ENCODE measurements around the gene MSH5.

MSH5 gene

DNA sequence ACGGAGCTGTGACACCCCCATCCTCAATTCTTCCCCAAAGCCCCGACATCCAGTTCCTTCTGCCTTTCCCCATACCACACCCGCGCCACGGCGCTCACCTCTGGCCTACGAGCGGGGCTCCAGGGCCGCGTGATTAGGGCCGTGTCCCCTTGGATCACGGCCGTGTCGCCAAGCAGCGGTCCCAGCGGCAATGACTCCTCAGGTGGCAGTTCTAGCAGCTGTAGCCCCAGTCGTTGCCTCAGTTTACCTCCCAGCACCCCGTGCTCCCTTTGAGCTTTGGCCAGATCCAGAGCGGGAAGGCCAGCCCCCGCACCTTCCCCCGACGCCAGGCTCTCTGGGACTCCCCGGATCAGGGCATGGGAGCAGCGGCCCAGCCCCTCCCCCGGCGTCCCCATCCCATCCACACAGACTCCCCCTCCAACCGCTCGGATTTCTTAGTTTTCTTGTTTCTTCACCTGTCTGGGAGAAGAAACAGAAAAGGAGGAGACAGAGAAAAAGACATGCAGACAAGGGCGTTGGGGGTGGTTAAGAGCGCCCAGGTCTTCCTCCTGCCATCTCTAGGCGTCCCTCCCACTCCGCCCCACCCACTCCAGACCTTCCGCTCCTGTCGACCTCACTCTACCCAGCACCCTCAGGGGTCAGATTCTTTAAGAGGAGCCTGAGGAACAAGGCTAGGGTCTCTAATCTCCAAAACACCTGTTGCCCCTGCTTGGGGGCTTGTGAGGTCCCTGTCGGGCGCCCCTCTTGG lies 10.9 kb upstream of the MSH5 start, which contains the start of gene DDAH2:
Gene DDAH2 (minus strand): TSS at position 533 of the 748 bp plus-strand sequence. CDS start 138 bp downstream, at position 395.
- peak in 1 of 2 donors; percentile 74 for DNase-seq
- intact Hi-C loops (cut with DNase I; ENCODE audit: low total_unique reads), result loop anchor here (10.0 kb wide), 1 partner anchor 106 kb away; no protein-coding TSS in a partner anchor

DNA sequence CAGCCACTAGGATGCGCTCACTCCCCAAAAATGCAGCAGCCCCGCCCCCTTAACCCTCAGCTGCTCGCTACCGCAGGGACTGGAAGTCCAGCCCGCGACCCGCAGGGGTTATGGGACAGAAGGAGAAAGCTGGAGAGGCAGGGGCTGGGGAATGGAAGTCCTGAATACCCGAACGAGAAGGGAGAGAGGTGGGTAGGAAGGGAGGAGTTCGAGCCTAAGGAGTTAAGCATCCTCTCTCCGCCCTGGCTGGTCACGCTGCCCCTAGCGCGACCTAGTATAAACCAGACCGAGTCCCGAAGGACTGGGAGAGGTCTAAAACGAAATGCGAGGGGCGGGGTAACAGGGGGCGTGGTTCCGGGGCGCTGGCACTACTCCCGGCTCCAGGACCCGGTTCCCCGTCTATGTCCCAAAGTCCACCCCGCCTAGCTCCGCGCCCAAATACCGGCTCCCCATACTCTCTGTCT lies 10.3 kb upstream of the MSH5 start:
- Histone ChIP-seq H3K27ac (peak overlapping the region; percentile 88 to 94), H3K27me3 (no peaks in the 10 kb centered on the region), H3K36me3 (peaks cover 58 to 69% (median 67%) of the 10 kb centered on the region in 3 donors), H3K4me1 (peaks cover 0 to 45% (median 34%) of the 10 kb centered on the region in 4 donors), H3K9me3 (no peaks in the 10 kb centered on the region), H3K4me3 (peak overlapping the region; percentile 69 to 78)
- intact Hi-C loops (cut with DNase I; ENCODE audit: low total_unique reads), result loop anchor here (10.0 kb wide), 1 partner anchor 105 kb away; no protein-coding TSS in a partner anchor
- DNase-seq, result peak; percentile 95 to 98
- TF ChIP-seq CTCF (IDR thresholded peaks at IDR 0.05), result no peak

More for the DNA sequence above, 10.9 kb upstream of the MSH5 start, which contains the start of gene DDAH2:
- peaks cover 0 to 39% (median 28%) of the 10 kb centered on the region in 4 donors for H3K4me1 ChIP-seq
- H3K27me3 ChIP-seq, result no peaks in the 10 kb centered on the region
- TF ChIP-seq CTCF (IDR thresholded peaks at IDR 0.05), result peak; percentile 44 to 54
- peak within 1 kb of the TSS; percentile 88 to 94 for H3K27ac ChIP-seq
- peak within 1 kb of the TSS; percentile 69 to 78 for H3K4me3 ChIP-seq
- H3K36me3 ChIP-seq, result peaks cover 54 to 70% (median 65%) of the 10 kb centered on the region in 3 donors
- H3K9me3 ChIP-seq, result no peaks in the 10 kb centered on the region

DNA sequence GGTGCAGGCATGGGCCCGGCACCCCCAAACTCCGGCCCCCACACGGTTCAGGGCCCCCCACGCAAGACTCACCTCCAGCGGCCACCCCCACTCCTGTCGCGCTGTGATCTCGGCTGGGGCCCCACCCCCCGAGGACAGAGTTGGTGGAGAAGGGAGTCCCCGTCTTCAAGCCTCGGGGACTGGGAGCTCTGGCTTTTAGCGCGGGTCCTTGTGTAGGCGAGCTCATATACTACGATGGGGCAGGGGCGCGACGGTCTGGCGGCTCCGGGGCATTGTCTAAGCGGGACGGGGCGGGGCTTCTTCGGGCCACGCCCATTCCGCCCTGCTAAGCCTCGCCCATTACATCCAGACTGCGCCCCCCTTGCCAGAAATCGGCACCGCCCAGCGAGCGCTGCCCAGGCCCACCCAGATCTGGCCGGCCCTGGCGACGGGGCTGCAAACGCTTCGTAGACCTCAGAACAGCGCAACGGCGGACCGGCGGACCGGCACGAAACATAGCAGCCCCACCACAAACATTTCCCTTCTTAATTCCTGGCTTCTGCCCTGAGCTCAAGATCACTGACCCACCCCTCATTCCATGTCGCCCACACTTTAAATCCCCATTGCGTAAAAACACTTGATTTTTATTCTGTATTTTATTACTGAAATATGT lies 9.7 kb upstream of the MSH5 start:
- Histone ChIP-seq H3K27me3 (no peaks in the 10 kb centered on the region), H3K9me3 (no peaks in the 10 kb centered on the region), H3K27ac (peak overlapping the region; percentile 88 to 94), H3K4me3 (peak overlapping the region; percentile 69 to 78), H3K36me3 (peaks cover 58 to 69% (median 63%) of the 10 kb centered on the region in 3 donors), H3K4me1 (peaks cover 0 to 48% (median 36%) of the 10 kb centered on the region in 4 donors)
- peak in 1 of 2 experiments; percentile 13 for TF ChIP-seq CTCF (IDR thresholded peaks at IDR 0.05)
- DNase-seq, result peak; percentile 92 to 95
- intact Hi-C loops (cut with DNase I; ENCODE audit: low total_unique reads), result loop anchor here (10.0 kb wide), 1 partner anchor 105 kb away; no protein-coding TSS in a partner anchor

- Histone ChIP-seq H3K4me3 (peak overlapping the region; percentile 69 to 78), H3K27me3 (no peaks in the 10 kb centered on the region), H3K9me3 (no peaks in the 10 kb centered on the region), H3K27ac (peak overlapping the region; percentile 88 to 94), H3K36me3 (peaks cover 58 to 66% (median 58%) of the 10 kb centered on the region in 3 donors), H3K4me1 (peaks cover 0 to 48% (median 36%) of the 10 kb centered on the region in 4 donors)
- intact Hi-C loops (cut with DNase I; ENCODE audit: low total_unique reads), result no loop called here
- TF ChIP-seq CTCF (IDR thresholded peaks at IDR 0.05), result no peak
- no peak for DNase-seq
Observed at GRCh38 chr6:31730631-31731086, 9.1 kb upstream of the MSH5 start.

DNA sequence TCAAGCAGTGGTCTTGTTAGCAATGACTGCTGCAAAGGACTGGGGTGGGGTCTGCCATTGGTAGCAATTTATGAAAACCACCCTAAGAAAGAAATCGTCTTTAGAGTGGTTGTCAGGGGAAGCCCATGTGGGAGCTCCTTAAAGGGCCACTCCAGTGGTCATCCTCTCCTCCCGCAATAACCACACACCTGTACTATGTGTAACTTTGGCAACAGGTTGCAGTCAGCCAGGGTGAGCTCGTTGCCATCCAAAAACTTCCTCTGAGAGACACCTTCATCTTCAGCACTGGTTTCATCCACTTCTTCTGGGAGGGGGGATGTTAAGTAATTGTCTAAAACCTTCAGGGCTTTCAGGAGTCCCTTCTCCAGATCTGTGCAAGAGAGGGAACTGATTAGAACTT lies 7.8 kb upstream of the MSH5 start:
- no peaks in the 10 kb centered on the region for H3K9me3 ChIP-seq
- no peaks in the 10 kb centered on the region for H3K27me3 ChIP-seq
- intact Hi-C loops (cut with DNase I; ENCODE audit: low total_unique reads), result no loop called here
- H3K36me3 ChIP-seq, result peaks cover 44 to 53% (median 45%) of the 10 kb centered on the region in 3 donors
- no peak for TF ChIP-seq CTCF (IDR thresholded peaks at IDR 0.05)
- H3K27ac ChIP-seq, result no peak overlapping the region
- peaks cover 0 to 49% (median 40%) of the 10 kb centered on the region in 4 donors for H3K4me1 ChIP-seq
- H3K4me3 ChIP-seq, result no peak overlapping the region
- no peak for DNase-seq
